Measurements from ENCODE around the gene RAB1B. TPM values are rescaled to one million over a fixed set of nuclear protein-coding genes. Genes with fewer than 3 reads are reported as not detected.

RAB1B gene
- total and polyA plus RNA-seq, 9 donors: 69.7 to 111 (median 101) TPM

- H3K4me1 ChIP-seq (ENCODE audit: control insufficient read depth, insufficient read depth, low read length): peaks cover 4% of the 10 kb centered on the region
- no peaks in the 10 kb centered on the region for H3K9me3 ChIP-seq (replicated peaks; ENCODE audit: control insufficient read depth, low read depth, low read length)
- no peak for DNase-seq
- H3K36me3 ChIP-seq (ENCODE audit: control insufficient read depth, insufficient read depth, low read length): peaks cover 43% of the 10 kb centered on the region
- H3K4me3 ChIP-seq (ENCODE audit: low read length): no peak overlapping the region
- H3K27me3 ChIP-seq (ENCODE audit: control insufficient read depth, insufficient read depth, low read length): no peaks in the 10 kb centered on the region
- 91% methylated on average over 6 of the region's 10 CpGs for WGBS (ENCODE audit: insufficient coverage)
- no peak overlapping the region for H3K27ac ChIP-seq (ENCODE audit: low read length)
Measured at GRCh38 chr11:66224226-66224855, 44.1 kb upstream of the RAB1B start.

GRCh38 chr11:66225066-66225465 lies 43.4 kb upstream of the RAB1B start:
- Histone ChIP-seq H3K4me3 (ENCODE audit: low read length) (no peak overlapping the region), H3K9me3 (replicated peaks; ENCODE audit: control insufficient read depth, low read depth, low read length) (no peaks in the 10 kb centered on the region), H3K36me3 (ENCODE audit: control insufficient read depth, insufficient read depth, low read length) (peaks cover 37% of the 10 kb centered on the region), H3K27me3 (ENCODE audit: control insufficient read depth, insufficient read depth, low read length) (no peaks in the 10 kb centered on the region), H3K27ac (ENCODE audit: low read length) (no peak overlapping the region), H3K4me1 (ENCODE audit: control insufficient read depth, insufficient read depth, low read length) (peaks cover 4% of the 10 kb centered on the region)
- 36% methylated on average over 2 of the region's 2 CpGs for WGBS (ENCODE audit: insufficient coverage)
- peak; percentile 38 for DNase-seq

GRCh38 chr11:66226101-66226500 lies 42.3 kb upstream of the RAB1B start:
- Histone ChIP-seq H3K27me3 (ENCODE audit: control insufficient read depth, insufficient read depth, low read length) (no peaks in the 10 kb centered on the region), H3K4me3 (ENCODE audit: low read length) (no peak overlapping the region), H3K27ac (ENCODE audit: low read length) (no peak overlapping the region), H3K9me3 (replicated peaks; ENCODE audit: control insufficient read depth, low read depth, low read length) (no peaks in the 10 kb centered on the region), H3K36me3 (ENCODE audit: control insufficient read depth, insufficient read depth, low read length) (peaks cover 43% of the 10 kb centered on the region), H3K4me1 (ENCODE audit: control insufficient read depth, insufficient read depth, low read length) (peaks cover 4% of the 10 kb centered on the region)
- no peak for DNase-seq

- Histone ChIP-seq H3K27ac (ENCODE audit: low read length) (no peak overlapping the region), H3K4me1 (ENCODE audit: control insufficient read depth, insufficient read depth, low read length) (peaks cover 4% of the 10 kb centered on the region), H3K27me3 (ENCODE audit: control insufficient read depth, insufficient read depth, low read length) (no peaks in the 10 kb centered on the region), H3K36me3 (ENCODE audit: control insufficient read depth, insufficient read depth, low read length) (peaks cover 52% of the 10 kb centered on the region), H3K9me3 (replicated peaks; ENCODE audit: control insufficient read depth, low read depth, low read length) (no peaks in the 10 kb centered on the region), H3K4me3 (ENCODE audit: low read length) (no peak overlapping the region)
- 80% methylated on average over 4 of the region's 5 CpGs for WGBS (ENCODE audit: insufficient coverage)
- no peak for DNase-seq
Measured at GRCh38 chr11:66227700-66228099, 40.7 kb upstream of the RAB1B start.

- 60% methylated on average over 3 of the region's 6 CpGs for WGBS (ENCODE audit: insufficient coverage)
- DNase-seq: no peak
- no peak overlapping the region for H3K4me3 ChIP-seq (ENCODE audit: low read length)
- H3K9me3 ChIP-seq (replicated peaks; ENCODE audit: control insufficient read depth, low read depth, low read length): no peaks in the 10 kb centered on the region
- H3K27me3 ChIP-seq (ENCODE audit: control insufficient read depth, insufficient read depth, low read length): no peaks in the 10 kb centered on the region
- H3K4me1 ChIP-seq (ENCODE audit: control insufficient read depth, insufficient read depth, low read length): no peaks in the 10 kb centered on the region
- H3K36me3 ChIP-seq (ENCODE audit: control insufficient read depth, insufficient read depth, low read length): peaks cover 60% of the 10 kb centered on the region
- no peak overlapping the region for H3K27ac ChIP-seq (ENCODE audit: low read length)
Measured at GRCh38 chr11:66228521-66228920, 39.9 kb upstream of the RAB1B start.

GRCh38 chr11:66230156-66230555 lies 38.3 kb upstream of the RAB1B start:
- Histone ChIP-seq H3K36me3 (ENCODE audit: control insufficient read depth, insufficient read depth, low read length) (peaks cover 64% of the 10 kb centered on the region), H3K27me3 (ENCODE audit: control insufficient read depth, insufficient read depth, low read length) (no peaks in the 10 kb centered on the region), H3K4me1 (ENCODE audit: control insufficient read depth, insufficient read depth, low read length) (no peaks in the 10 kb centered on the region), H3K27ac (ENCODE audit: low read length) (no peak overlapping the region), H3K4me3 (ENCODE audit: low read length) (no peak overlapping the region), H3K9me3 (replicated peaks; ENCODE audit: control insufficient read depth, low read depth, low read length) (no peaks in the 10 kb centered on the region)
- no peak for DNase-seq
- WGBS (ENCODE audit: insufficient coverage): 73% methylated on average over 6 of the region's 6 CpGs

- Histone ChIP-seq H3K36me3 (ENCODE audit: control insufficient read depth, insufficient read depth, low read length) (peaks cover 71% of the 10 kb centered on the region), H3K4me3 (ENCODE audit: low read length) (no peak overlapping the region), H3K27ac (ENCODE audit: low read length) (no peak overlapping the region), H3K9me3 (replicated peaks; ENCODE audit: control insufficient read depth, low read depth, low read length) (no peaks in the 10 kb centered on the region), H3K27me3 (ENCODE audit: control insufficient read depth, insufficient read depth, low read length) (no peaks in the 10 kb centered on the region), H3K4me1 (ENCODE audit: control insufficient read depth, insufficient read depth, low read length) (peaks cover 2% of the 10 kb centered on the region)
- 83% methylated on average over 11 of the region's 14 CpGs for WGBS (ENCODE audit: insufficient coverage)
- no peak for DNase-seq
Measured at GRCh38 chr11:66230978-66231377, 37.5 kb upstream of the RAB1B start.

- WGBS (ENCODE audit: insufficient coverage): 81% methylated on average over 7 of the region's 7 CpGs
Measured at GRCh38 chr11:66231561-66231960, 36.9 kb upstream of the RAB1B start.

GRCh38 chr11:66232769-66233168 lies 35.7 kb upstream of the RAB1B start:
- WGBS (ENCODE audit: insufficient coverage): 83% methylated on average over 11 of the region's 11 CpGs
- peaks cover 6% of the 10 kb centered on the region for H3K4me1 ChIP-seq (ENCODE audit: control insufficient read depth, insufficient read depth, low read length)
- H3K9me3 ChIP-seq (replicated peaks; ENCODE audit: control insufficient read depth, low read depth, low read length): no peaks in the 10 kb centered on the region
- H3K27me3 ChIP-seq (ENCODE audit: control insufficient read depth, insufficient read depth, low read length): no peaks in the 10 kb centered on the region
- no peak for DNase-seq
- H3K36me3 ChIP-seq (ENCODE audit: control insufficient read depth, insufficient read depth, low read length): peaks cover 75% of the 10 kb centered on the region
- H3K4me3 ChIP-seq (ENCODE audit: low read length): no peak overlapping the region
- H3K27ac ChIP-seq (ENCODE audit: low read length): no peak overlapping the region

More at GRCh38 chr11:66231561-66231960, 36.9 kb upstream of the RAB1B start:
- no peak overlapping the region for H3K4me3 ChIP-seq (ENCODE audit: low read length)
- H3K27me3 ChIP-seq (ENCODE audit: control insufficient read depth, insufficient read depth, low read length): no peaks in the 10 kb centered on the region
- H3K9me3 ChIP-seq (replicated peaks; ENCODE audit: control insufficient read depth, low read depth, low read length): no peaks in the 10 kb centered on the region
- no peak overlapping the region for H3K27ac ChIP-seq (ENCODE audit: low read length)
- peaks cover 6% of the 10 kb centered on the region for H3K4me1 ChIP-seq (ENCODE audit: control insufficient read depth, insufficient read depth, low read length)
- DNase-seq: no peak
- H3K36me3 ChIP-seq (ENCODE audit: control insufficient read depth, insufficient read depth, low read length): peaks cover 74% of the 10 kb centered on the region

- Histone ChIP-seq H3K4me3 (ENCODE audit: low read length) (no peak overlapping the region), H3K36me3 (ENCODE audit: control insufficient read depth, insufficient read depth, low read length) (peaks cover 73% of the 10 kb centered on the region), H3K4me1 (ENCODE audit: control insufficient read depth, insufficient read depth, low read length) (peaks cover 6% of the 10 kb centered on the region), H3K27me3 (ENCODE audit: control insufficient read depth, insufficient read depth, low read length) (no peaks in the 10 kb centered on the region), H3K9me3 (replicated peaks; ENCODE audit: control insufficient read depth, low read depth, low read length) (no peaks in the 10 kb centered on the region), H3K27ac (ENCODE audit: low read length) (no peak overlapping the region)
- 92% methylated on average over 2 of the region's 5 CpGs for WGBS (ENCODE audit: insufficient coverage)
- no peak for DNase-seq
Measured at GRCh38 chr11:66233301-66233700, 35.1 kb upstream of the RAB1B start.

GRCh38 chr11:66235141-66235540 lies 33.3 kb upstream of the RAB1B start:
- H3K27me3 ChIP-seq (ENCODE audit: control insufficient read depth, insufficient read depth, low read length): no peaks in the 10 kb centered on the region
- peaks cover 84% of the 10 kb centered on the region for H3K36me3 ChIP-seq (ENCODE audit: control insufficient read depth, insufficient read depth, low read length)
- peaks cover 6% of the 10 kb centered on the region for H3K4me1 ChIP-seq (ENCODE audit: control insufficient read depth, insufficient read depth, low read length)
- H3K9me3 ChIP-seq (replicated peaks; ENCODE audit: control insufficient read depth, low read depth, low read length): no peaks in the 10 kb centered on the region
- H3K4me3 ChIP-seq (ENCODE audit: low read length): no peak overlapping the region
- no peak overlapping the region for H3K27ac ChIP-seq (ENCODE audit: low read length)
- WGBS (ENCODE audit: insufficient coverage): 95% methylated on average over 6 of the region's 11 CpGs
- no peak for DNase-seq
